ENCODE results near the gene LMF1.

Gene LMF1

DNA sequence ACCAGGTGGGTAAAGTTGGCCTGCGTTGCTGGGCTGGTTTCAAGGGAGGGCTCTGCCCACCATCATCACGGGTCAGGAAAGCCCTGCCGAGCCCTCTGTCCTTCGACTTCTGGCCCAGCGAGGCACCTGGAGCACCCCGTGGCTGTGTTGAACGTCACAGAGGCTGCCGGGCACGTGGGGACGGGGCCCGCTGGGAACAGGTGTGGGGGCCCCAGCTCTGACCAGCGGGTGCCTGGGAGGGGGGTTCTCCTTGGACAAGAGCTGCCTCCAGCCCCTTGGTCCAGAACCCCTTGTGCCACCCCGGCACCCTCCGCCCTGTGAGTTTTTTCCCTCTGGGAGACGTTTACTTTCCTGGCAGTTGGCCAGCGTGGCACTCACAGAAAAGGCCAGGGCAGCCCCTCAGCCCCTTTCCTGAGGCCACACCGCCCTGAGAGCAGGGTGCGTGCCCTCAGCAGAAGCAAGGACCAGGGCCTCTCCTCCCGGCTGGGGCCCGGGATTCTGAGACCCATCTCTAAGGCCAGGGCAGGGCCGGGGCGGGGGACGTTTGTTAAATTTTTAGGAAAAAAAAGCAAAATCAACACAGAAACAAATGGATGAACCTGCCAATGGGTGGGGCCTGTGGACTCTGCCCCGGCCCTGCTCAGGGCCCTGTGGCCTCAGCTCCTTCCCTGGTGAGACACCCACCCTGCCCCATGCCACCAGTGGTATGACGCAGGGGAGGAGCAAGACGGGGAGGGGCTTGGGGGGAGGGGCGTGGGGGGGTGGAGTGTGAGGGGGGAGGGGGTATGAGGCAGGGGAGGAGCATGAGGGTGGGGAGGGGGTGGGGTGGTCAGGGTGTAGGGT, 139.0 kb downstream of the LMF1 start:
- Histone ChIP-seq H3K27ac (ENCODE audit: poor library complexity, severe bottlenecking) (no peak overlapping the region), H3K4me3 (ENCODE audit: severe bottlenecking) (no peak overlapping the region), H3K27me3 (ENCODE audit: insufficient read depth, poor library complexity, severe bottlenecking) (peaks cover 16% of the 10 kb centered on the region), H3K4me1 (ENCODE audit: insufficient read depth, poor library complexity, severe bottlenecking) (no peaks in the 10 kb centered on the region), H3K9me3 (ENCODE audit: severe bottlenecking) (peaks cover 5% of the 10 kb centered on the region), H3K36me3 (ENCODE audit: low read depth) (no peaks in the 10 kb centered on the region)
- DNase-seq (ENCODE audit: low spot score) (no peak), ATAC-seq (ENCODE audit: low read depth) (no peak)
- TF ChIP-seq, protein P1, sequence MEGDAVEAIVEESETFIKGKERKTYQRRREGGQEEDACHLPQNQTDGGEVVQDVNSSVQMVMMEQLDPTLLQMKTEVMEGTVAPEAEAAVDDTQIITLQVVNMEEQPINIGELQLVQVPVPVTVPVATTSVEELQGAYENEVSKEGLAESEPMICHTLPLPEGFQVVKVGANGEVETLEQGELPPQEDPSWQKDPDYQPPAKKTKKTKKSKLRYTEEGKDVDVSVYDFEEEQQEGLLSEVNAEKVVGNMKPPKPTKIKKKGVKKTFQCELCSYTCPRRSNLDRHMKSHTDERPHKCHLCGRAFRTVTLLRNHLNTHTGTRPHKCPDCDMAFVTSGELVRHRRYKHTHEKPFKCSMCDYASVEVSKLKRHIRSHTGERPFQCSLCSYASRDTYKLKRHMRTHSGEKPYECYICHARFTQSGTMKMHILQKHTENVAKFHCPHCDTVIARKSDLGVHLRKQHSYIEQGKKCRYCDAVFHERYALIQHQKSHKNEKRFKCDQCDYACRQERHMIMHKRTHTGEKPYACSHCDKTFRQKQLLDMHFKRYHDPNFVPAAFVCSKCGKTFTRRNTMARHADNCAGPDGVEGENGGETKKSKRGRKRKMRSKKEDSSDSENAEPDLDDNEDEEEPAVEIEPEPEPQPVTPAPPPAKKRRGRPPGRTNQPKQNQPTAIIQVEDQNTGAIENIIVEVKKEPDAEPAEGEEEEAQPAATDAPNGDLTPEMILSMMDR (IDR thresholded peaks at IDR 0.05; ENCODE audit: poor library complexity, severe bottlenecking), result no peak

DNA sequence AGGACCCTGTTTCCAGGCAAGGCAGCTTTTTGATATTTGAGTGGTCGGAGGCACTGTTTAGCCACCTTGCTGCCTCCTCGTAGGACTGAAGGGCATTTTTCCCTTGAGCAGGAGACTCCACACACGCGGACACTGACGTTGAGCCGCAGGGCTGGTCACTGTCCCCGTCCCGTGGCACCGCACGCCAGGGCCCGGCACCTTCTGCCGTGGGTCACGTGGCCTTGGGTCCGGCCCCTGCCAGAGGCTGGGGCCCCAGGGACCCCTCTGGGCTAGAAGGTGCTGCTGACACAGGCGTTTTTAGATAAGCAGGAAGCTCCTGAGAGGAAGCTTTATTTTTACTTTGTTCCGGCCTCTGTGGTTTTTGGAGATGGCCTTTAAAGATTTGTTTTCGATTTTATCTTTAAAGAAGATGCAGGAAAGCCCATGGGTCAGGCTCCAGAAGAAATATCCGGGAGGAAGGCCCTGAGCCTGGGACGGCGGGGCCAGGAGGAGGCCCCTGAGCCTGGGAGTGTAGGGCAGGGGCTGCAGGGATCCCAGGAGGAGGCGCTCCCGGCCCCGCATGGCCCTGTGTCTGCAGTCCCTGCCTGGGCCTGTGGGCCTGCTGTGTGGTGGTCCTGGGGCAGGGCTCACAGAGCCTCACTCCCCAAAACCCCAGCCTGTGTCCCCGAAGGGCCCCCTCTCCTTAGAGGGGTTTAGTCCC, 139.8 kb downstream of the LMF1 start:
- Histone ChIP-seq H3K36me3 (ENCODE audit: low read depth) (no peaks in the 10 kb centered on the region), H3K4me3 (ENCODE audit: severe bottlenecking) (no peak overlapping the region), H3K27me3 (ENCODE audit: insufficient read depth, poor library complexity, severe bottlenecking) (peaks cover 19% of the 10 kb centered on the region), H3K4me1 (ENCODE audit: insufficient read depth, poor library complexity, severe bottlenecking) (no peaks in the 10 kb centered on the region), H3K9me3 (ENCODE audit: severe bottlenecking) (no peaks in the 10 kb centered on the region), H3K27ac (ENCODE audit: poor library complexity, severe bottlenecking) (no peak overlapping the region)
- ATAC-seq (ENCODE audit: low read depth) (no peak), DNase-seq (ENCODE audit: low spot score) (no peak)
- TF ChIP-seq, protein P1 (IDR thresholded peaks at IDR 0.05; ENCODE audit: poor library complexity, severe bottlenecking), result no peak

DNA sequence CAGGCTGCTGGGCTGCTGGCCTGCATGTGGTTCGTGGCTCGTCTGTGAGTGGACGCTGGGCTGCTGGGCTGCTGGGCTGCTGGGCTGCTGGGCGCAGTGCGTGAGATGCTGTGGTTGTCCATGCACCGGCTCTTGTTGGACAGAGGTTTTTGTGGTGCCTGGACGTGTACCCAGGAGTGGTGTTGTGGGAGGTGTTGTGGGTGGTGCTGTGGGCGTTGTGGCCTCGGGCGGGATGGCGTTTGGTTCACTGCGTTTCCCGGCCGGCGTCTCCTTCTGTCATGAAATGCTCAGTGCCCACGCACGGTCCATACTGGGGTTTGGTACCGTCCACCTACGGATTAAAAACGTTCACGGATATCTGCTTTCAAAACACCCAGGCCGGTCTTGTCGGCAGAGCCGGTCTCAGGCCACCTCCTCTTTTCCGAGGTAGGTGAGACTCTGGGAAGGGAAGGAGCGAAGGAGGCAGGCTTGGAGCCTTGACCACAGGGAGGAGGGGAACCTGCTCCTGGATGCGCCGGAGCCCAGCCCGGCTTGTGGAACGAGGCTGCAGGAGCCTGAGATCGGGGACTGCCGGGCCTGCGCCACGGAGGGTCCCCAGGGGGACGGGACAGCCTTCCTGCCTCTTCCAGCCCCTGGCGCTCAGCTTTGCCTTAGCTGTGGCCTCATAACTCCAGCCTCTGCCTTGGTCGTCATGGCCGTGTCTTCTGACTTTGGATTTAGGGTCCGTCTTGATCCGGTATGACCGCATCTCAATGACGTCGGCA, 140.5 kb downstream of the LMF1 start:
- no peaks in the 10 kb centered on the region for H3K9me3 ChIP-seq (ENCODE audit: severe bottlenecking)
- no peaks in the 10 kb centered on the region for H3K36me3 ChIP-seq (ENCODE audit: low read depth)
- H3K4me3 ChIP-seq (ENCODE audit: severe bottlenecking), result no peak overlapping the region
- no peak for DNase-seq (ENCODE audit: low spot score)
- no peak for ATAC-seq (ENCODE audit: low read depth)
- TF ChIP-seq, protein P1 (IDR thresholded peaks at IDR 0.05; ENCODE audit: poor library complexity, severe bottlenecking), result no peak
- H3K27me3 ChIP-seq (ENCODE audit: insufficient read depth, poor library complexity, severe bottlenecking), result peaks cover 27% of the 10 kb centered on the region
- no peak overlapping the region for H3K27ac ChIP-seq (ENCODE audit: poor library complexity, severe bottlenecking)
- H3K4me1 ChIP-seq (ENCODE audit: insufficient read depth, poor library complexity, severe bottlenecking), result no peaks in the 10 kb centered on the region

DNA sequence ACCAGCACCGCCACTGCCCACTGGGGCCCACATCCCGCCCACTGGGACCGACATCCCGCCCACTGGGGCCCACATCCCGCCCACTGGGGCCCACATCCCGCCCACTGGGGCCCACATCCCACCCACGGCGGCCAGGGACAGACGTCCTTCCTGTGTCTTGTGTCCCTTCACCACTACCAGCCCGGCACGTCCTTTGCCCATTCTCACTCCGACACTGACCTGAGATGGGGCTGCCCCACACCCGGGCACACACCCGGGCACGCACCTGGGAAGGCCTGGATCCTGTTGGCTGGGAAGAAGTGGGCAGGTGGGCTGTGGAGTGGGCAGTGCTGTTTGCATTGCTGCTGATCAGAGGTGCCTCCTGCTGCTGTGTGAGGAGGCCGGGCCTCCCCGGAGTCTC, 141.9 kb downstream of the LMF1 start:
- DNase-seq (ENCODE audit: low spot score), result no peak
- TF ChIP-seq, protein P1 (IDR thresholded peaks at IDR 0.05; ENCODE audit: poor library complexity, severe bottlenecking), result no peak
- no peak overlapping the region for H3K4me3 ChIP-seq (ENCODE audit: severe bottlenecking)
- ATAC-seq (ENCODE audit: low read depth), result no peak
- no peak overlapping the region for H3K27ac ChIP-seq (ENCODE audit: poor library complexity, severe bottlenecking)
- H3K9me3 ChIP-seq (ENCODE audit: severe bottlenecking), result no peaks in the 10 kb centered on the region
- H3K4me1 ChIP-seq (ENCODE audit: insufficient read depth, poor library complexity, severe bottlenecking), result no peaks in the 10 kb centered on the region
- H3K36me3 ChIP-seq (ENCODE audit: low read depth), result no peaks in the 10 kb centered on the region
- H3K27me3 ChIP-seq (ENCODE audit: insufficient read depth, poor library complexity, severe bottlenecking), result peaks cover 32% of the 10 kb centered on the region

Data from RWPE2 (cell line).